GM19351 (cell line): ENCODE results near the gene DUSP10.

Experiments
- ATAC-seq: cut with Tn5 transposase; IDR thresholded peaks from one replicate; pipeline ENCODE4 v1.9.1; 2021; ENCODE audit warnings: mild to moderate bottlenecking, moderate library complexity; ENCODE audit not compliant: unreplicated experiment

DUSP10 gene

GRCh38 chr1:221697923-221698425 is 43.9 kb downstream of the DUSP10 start:
- no peak for ATAC-seq

DNA sequence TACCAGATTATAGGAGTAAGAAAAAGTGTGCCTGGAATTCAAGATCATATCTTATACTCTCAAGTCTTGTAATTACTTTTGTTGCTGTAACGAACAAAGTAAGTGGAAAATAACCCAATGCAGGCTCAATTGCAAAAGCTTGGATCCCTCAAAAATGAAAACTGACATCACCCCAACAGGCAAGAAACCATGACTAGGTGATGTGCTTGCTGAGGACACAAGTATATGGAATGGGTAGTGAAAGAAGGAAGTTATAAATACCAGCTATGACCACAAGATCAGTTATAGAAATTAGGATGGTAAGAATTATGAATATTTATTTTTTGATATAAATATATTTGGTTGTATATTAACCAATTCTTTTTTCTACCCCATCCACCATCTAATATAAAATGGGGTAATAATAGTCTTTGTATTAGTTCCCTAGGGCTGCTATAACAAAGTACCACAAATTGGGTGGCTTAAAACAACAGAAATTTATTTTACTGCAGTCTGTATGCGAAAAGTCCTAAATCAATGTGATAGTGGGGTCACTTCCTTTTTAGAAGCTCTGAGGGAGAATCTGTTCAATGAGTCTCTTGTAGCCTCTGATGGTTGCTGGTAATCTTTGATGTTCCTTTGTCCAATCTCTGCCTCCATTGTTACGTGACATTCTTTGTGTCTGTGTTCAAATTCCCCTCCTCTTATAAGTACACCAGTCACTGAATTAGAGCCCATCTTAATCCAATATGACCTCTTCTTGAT is 45.0 kb downstream of the DUSP10 start:
- no peak for ATAC-seq

DNA sequence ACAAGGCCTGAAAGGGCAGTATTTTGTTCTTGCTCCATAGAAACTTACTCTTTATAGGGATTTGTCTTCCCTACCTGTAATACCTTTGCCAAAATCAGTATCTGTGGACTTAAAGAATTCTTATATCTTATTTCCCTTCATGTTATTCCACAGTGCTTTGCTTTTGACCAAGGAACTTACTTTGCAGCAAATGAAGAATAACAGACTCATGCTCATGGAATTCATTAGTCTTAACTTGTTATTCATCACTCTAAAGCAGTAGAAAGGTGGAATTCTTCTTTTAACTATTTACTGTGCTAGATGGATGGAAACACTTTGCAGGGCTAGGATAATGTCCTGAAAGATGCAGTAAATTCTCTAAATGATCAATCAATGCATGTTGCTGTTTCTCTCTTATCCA is 45.9 kb downstream of the DUSP10 start:
- no peak for ATAC-seq

DNA sequence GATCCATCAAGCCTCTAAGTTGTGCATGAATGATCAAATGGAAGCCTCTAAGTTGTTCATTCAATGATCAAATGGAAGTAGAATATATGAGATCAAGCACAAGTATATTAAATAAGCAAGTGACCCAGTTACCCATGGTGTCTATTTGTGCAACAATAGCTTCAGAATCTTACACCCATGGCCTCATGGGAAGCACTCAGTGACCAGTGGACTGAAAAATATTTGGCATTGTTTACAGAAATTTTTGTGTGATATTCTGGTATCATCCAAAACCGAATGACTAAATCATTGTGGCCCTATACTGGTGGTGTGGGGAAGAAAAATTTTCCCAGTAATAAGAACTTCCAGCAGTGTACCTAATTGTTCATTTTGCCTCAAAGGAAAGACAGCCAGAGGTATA is 46.6 kb downstream of the DUSP10 start:
- ATAC-seq, result no peak

GRCh38 chr1:221694109-221694508 is 47.8 kb downstream of the DUSP10 start:
- no peak for ATAC-seq

DNA sequence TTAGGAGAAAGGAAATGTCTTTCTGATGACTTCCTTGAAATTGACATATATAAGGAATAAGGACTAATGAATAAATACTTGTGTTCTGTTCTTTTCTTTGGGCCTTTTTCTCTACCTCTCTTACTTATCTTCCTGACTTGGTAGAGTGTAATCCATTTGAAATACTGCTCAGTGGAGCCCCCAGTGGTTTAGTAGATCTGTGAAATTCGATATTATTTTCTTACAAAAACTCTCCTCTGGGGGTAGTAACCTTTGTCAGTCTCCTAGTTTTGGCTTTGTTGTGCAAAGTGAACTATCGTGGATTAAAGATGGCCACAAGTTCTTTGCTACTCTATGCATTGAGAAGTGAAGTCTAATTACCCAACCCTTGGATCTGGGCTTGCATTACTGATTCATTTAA is 48.8 kb downstream of the DUSP10 start:
- ATAC-seq, result no peak

DNA sequence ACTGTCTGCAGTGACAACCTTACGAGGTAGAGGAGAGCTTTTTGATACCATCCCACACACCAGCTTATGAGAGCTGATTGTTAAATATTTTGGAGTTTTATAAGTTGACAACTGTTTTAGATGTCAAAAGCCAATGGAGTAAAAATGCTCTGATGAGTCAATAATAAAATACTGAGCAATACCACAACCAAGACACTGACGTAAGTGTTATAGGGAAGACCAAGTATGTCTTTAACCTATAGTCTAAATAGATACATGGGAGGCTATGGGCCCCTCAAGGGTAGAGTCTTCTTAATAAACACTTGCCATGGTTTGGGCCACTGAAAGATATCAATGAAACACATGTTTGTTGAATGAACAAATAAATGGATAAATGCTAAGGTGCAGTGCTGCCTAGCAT is 49.2 kb downstream of the DUSP10 start:
- ATAC-seq, result peak; percentile 63

DNA sequence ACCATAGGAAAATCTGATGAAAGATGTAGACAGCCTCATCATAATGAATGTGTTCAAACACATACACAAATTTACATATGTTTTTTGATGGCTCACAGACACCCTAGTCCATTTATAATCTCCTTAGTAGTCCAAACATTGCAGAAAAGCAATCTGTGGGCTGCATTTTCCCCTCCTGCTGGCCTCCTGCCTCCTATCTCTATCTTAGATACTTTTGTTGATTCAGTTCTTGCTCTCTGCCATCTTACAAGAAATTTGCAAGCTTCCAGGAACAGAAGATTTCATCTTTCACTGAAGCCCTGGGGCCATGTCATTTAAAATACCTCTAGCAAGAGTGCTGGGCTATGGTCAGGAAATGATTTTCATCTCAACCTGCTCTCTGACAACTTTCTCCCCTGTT is 50.6 kb downstream of the DUSP10 start:
- no peak for ATAC-seq

- ATAC-seq, result no peak
Measured at GRCh38 chr1:221690858-221691257, 51.0 kb downstream of the DUSP10 start.

DNA sequence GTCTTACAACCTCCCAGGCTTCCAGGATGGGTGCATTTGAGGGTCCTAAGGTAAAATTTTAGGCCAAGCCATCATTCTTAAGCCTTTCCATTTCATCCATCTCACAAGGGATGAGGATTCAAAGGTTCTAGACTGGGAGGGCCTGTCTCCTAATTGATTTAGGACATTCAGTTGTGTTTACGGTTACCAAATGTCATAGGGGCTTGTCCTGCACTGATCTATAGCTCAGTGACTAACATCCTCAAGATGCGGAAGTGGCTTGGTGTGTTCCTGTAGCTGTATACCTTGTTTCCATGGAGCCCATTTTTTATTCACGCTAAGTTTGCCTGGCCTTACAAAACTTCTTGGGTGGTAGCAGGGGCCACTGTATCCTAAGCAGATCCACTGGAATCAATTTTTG is 52.8 kb downstream of the DUSP10 start:
- ATAC-seq, result no peak

DNA sequence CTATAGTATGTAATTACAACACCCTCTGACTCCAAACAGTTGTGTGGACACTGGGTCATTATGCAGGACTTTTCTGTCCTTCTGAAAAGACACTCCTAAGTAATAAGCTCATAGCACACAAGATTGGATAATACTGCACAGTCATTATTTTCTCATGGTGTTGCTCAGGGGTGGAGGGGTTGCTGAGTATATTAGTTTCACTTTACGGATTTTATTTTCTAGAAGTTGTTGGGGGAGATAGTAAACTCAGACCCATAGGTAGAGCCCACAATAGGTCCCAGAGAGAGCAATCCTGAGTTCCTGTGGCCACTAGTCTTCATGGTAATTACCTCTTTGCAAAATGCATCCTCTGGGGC is 53.4 kb downstream of the DUSP10 start:
- peak; percentile 40 for ATAC-seq

DNA sequence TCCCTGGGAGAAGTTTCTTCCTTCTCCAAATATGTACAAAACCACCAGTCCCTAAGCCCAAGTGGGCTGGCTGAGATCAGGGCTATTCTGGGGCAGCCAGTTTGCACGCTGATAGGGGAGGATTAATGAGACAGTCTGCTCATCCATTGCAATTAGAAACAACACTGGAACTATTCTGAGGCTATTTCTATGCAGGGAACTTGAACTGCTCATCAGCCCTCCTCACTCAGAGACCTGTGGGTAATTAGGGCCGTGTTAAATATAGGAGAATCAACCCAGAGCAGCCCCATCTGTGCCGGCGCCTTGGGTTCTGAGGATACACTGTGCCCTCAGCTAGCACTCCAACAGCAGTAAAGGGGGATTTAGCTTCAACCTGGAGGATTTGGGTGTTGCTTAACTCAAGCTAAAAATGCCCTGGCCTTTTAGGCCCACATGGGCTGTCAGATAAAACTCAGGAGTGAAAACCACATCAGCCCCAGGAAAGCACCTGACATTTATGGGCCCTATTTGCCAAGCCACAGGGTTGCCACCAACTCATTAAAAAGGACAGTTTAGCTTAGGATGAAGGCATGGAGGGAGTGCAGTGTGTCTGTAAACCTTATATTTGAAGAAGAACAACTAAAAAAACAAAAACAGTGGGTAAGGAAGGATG is 53.9 kb downstream of the DUSP10 start:
- peak; percentile 17 for ATAC-seq

DNA sequence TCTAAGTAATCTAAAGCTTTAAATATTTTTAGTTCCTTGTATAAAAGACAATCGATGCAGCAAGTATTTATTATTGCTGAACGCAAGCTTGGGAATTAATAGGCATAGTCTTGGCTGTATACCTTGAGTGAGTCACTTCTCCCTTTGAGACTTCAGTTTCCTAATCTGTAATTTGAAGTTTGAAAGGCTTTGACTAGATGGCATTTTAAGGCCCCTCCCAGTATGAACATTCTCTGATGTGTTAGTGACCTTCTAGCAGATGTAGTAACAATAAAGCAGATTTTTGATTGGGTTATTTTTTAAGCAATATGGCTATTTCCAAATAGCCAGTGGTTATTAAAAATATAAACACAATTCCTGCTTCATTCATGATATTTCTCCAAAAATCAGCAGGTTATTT is 58.2 kb downstream of the DUSP10 start:
- ATAC-seq, result no peak

- ATAC-seq, result no peak
Measured at GRCh38 chr1:221680085-221680484, 61.8 kb downstream of the DUSP10 start.

- no peak for ATAC-seq
Measured at GRCh38 chr1:221678014-221678413, 63.9 kb downstream of the DUSP10 start.

- ATAC-seq, result no peak
Measured at GRCh38 chr1:221675880-221676800, 65.7 kb downstream of the DUSP10 start.

DNA sequence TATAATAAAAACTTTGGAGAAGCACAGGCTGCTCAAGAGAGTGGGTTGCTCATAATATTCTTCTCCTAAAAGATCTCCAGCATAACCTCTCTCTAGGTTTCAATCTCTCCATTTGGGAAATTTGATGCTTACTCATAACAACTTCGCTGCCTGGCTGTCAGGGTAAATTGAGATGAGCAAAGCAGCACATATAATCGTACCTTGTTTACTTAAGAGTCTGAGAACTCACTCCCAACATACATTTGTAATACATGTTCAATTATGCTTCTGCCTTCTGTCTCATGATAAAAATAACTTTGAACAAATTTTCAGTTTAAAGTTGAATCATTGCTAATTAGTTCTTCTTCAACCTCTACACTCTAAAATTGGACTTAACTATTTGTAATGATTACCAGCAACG is 68.9 kb downstream of the DUSP10 start:
- no peak for ATAC-seq

- no peak for ATAC-seq
Measured at GRCh38 chr1:221672239-221672645, 69.6 kb downstream of the DUSP10 start.

- ATAC-seq, result no peak
Measured at GRCh38 chr1:221670081-221670480, 71.8 kb downstream of the DUSP10 start.

DNA sequence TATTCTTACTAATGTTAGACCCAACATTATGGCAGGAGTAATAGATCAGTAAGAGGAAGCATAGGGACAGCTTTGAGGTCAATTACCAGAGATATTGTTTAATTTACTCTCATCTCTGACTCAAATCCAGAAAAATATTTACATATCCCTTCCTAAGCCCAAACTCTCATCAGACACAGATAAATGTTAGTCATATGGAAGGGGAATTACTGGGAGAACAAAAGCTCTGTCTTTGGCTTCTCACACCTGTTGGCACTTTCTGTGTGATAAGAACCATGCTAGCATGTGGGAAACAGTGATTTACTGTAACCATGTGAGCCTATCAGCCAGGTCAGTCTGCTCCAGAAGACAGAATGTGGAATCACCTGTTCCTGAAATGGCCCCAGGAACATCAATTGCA is 72.4 kb downstream of the DUSP10 start:
- no peak for ATAC-seq

- peak; percentile 64 for ATAC-seq
Measured at GRCh38 chr1:221667504-221667903, 74.4 kb downstream of the DUSP10 start.

DNA sequence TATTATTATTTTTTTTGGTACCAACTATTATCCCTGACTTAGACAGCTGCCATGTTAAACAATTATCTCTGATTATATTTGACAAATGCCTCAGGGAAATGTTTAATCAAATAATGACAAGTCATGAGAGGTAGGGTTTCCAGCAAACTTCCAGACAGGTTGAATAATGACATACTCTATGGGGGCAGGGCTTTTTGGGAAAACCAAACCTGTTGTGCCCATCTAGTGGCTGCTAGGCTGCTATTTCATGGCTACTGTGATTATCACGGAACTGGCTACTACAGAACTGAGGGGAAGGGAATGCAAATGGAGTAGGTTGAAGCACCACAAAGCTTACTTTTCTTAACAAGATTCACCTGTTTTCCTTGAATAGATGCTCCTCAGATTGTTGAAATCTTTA is 77.6 kb downstream of the DUSP10 start:
- no peak for ATAC-seq
